Stimulated activated CD8-positive, alpha-beta memory T cell treated with anti-CD3 and anti-CD28 coated beads, Interleukin-7, amount 100 ng/mL, for 4 hours (primary cell): ENCODE results near the gene DPH2.

Source experiments
- DNase-seq, 2 donors: peaks; one replicate each; pipeline ENCODE4 v3.0.0-alpha.2; 2020; ENCODE audit warnings: low read depth in 2 of 2

Gene DPH2, protein sequence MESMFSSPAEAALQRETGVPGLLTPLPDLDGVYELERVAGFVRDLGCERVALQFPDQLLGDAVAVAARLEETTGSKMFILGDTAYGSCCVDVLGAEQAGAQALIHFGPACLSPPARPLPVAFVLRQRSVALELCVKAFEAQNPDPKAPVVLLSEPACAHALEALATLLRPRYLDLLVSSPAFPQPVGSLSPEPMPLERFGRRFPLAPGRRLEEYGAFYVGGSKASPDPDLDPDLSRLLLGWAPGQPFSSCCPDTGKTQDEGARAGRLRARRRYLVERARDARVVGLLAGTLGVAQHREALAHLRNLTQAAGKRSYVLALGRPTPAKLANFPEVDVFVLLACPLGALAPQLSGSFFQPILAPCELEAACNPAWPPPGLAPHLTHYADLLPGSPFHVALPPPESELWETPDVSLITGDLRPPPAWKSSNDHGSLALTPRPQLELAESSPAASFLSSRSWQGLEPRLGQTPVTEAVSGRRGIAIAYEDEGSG

DNA sequence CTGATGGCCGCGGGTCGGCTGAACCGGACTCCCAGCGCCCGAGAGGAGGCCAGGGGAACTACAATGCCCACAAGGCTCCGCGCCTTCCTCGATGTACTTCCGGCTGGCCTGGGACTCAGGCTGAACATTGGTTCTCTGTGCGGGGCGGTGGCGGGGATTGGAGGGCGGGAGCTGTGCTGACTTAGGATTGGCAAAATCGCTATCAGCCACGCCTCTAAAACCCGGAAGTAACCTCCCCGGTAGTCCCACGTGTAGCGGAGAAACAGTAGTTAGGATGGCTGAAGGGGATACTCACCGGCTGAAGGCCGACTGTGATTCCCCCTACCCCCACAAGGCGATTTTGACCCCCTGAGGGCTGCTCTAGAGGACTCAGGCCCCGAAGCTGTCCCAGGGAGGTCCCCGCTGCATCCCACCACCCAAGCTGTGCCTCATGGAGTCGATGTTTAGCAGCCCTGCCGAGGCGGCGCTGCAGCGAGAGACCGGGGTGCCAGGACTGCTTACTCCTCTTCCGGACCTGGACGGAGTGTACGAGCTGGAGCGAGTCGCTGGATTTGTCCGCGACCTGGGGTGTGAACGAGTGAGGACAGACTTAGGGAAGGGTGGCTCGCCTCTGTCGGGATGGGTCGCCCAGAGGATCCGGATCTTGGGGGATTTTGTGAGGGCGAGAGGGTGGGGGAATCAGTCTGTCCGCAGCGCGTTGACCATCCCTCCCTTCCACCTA lies at the start of gene DPH2:
TSS of gene DPH2 (plus strand) at position 265 of the 721 bp plus-strand sequence. CDS start at position 431, 166 bp downstream.
- peak; percentile 95 for DNase-seq

DNA sequence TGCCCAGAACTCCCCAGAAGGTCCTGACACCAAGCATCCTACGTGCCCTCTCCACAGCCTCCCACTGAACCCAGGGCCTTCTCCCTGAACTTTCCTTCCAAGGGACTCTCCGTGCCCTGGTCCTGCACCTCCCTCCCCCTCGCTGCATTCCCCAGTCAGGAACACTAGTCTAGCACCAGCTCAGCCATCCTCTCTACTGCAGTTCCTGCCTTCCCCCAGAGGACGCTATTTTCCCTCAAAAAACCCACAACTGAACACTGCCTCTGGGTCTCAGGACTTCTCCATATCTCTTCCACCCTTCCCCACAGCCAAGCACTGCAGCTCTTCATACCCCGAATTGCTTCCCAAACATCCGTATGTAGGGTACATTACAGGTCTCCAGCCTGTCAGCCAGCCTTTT lies 48.8 kb upstream of the DPH2 start:
- no peak for DNase-seq

DNA sequence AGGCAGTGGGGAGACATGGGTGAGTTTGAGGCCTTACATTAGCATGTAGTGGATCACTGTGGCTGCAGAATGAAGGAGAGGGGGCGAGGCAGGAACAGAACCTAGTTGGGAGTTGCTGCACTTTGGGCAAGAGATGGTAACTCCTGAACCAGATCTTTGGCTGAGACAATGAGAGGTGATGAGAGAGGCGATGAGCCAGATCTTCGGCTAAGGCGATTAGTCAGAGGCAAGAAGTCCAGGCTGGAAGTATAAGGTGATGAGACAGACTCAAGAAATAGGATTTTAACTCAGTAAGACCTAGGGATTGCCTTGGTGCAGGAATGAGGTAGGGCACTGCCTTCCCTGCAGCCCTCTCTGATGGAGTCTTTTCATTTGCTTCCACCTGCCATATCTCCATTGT lies 45.3 kb upstream of the DPH2 start:
- DNase-seq = no peak

DNA sequence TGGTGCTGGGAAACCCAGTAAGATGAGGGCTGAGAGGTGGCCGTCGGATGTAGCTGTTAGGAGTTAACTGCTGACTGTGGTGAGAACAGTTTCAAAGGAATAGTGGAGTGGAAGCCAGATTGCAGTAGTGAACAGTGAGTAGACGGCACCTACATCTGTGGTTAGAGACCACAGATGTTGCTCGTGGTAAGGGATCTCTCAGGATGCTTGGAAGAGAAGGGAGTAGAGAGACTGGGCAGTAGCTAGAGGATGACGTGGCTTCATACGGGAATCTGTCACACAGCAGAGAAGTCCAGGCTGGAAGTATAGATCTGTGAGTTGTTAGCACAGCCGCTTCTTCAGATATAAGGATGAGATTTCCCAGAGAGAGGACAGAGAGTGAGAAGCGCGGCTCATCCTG lies 44.0 kb upstream of the DPH2 start:
- no peak for DNase-seq

DNA sequence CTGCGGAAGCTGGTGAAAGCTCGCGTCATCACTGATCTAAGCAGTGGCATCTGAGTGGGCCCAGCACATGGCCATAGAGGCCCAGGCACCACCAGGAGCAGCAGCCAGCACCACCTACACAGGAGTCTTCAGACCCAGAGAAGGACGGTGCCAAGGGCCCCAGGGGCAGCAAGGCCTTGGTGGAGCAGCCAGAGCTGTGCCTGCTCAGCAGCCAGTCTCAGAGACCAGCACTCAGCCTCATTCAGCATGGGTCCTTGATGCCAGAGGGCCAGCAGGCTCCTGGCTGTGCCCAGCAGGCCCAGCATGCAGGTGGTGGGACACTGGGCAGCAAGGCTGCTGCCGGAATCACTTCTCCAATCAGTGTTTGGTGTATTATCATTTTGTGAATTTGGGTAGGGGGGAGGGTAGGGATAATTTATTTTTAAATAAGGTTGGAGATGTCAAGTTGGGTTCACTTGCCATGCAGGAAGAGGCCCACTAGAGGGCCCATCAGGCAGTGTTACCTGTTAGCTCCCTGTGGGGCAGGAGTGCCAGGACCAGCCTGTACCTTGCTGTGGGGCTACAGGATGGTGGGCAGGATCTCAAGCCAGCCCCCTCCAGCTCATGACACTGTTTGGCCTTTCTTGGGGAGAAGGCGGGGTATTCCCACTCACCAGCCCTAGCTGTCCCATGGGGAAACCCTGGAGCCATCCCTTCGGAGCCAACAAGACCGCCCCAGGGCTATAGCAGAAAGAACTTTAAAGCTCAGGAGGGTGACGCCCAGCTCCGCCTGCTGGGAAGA lies 39.5 kb upstream of the DPH2 start:
- no peak for DNase-seq

DNA sequence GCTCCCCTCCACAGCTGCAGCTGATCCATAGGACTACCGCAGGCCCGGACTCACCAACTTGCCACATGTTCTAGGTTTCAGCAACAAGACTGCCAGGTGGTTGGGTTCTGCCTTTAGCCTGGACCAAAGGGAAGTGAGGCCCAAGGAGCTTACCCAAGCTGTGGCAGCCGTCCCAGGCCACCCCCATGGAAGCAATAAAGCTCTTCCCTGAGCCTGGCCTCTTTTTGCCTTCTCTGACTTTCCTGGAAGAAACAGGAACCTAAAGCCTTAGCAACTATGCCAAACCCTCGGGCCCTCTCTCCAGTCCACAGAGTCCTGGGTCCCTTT lies 38.9 kb upstream of the DPH2 start:
- DNase-seq = no peak

DNA sequence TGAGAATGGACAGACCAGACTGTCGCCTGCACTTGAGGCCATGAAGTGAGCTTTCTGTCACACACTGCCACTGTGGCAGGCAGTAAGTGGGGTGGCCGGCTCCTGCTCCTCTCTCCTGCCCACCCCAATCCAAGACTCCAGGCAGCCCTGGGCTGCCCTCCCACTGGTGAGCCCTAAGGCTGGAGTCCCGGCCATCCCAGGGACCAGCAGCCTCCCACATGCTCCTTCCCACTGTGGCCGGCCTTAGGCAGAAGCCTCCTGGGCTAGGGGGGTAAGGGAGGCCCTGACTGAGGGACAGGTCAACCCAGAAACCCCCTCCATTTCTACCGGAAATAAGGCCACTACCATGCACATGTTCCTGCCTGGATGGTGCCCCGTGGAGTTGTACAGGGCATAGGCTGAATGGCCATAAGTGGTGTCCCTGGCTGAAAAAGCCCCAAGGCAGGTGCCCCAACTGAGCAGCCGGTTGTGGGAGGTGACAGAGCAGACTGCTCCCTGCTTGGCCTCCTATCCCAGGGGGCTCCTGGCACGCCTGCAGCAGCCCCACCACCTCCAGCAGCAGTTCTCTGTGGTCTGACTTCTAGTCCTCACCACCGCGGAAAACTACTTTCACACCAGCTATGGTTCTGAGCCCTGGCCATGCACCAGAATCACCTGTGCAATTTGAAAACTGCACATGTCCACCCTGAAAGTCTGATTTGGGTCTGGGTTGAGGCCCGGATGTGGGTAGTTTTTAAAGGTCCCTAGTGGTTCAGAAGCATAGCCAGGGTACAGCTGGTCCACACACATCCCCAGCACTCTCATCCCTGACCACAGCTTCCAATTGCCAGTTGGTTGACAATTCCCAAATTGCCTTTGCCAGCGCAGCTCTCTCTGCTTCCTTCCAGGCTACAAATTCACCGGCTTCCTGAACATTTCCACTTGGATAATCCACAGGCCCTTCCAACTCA lies 37.8 kb upstream of the DPH2 start:
- no peak for DNase-seq

DNA sequence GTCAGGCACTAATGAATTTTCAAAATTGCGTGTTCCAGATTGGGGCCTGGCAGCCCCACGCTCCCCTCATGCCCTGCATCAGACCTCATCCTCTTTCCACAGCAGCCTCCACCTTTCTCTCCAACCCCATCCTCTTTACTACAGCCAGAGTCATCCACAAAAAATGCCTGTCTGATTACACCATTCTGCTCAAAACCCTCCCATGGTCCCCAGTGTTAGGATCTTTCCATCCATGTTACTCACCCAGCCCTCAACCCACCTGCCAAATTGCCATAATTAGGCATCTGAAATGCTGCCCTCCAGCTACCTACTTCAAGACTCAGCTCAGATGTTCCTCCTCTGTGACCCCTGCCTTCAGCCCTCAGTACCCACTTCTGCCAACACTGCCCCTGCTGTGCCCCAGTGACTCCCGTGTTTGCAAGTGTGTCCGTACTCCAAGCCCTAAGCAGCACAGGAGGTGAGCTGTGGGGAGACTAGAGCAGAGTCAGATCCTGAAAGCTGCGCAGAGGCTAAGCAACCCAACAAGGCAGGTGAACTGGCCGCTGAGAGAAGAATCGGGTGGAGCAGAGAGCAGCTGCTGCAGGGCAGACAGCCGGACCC lies 36.9 kb upstream of the DPH2 start:
- no peak for DNase-seq

DNA sequence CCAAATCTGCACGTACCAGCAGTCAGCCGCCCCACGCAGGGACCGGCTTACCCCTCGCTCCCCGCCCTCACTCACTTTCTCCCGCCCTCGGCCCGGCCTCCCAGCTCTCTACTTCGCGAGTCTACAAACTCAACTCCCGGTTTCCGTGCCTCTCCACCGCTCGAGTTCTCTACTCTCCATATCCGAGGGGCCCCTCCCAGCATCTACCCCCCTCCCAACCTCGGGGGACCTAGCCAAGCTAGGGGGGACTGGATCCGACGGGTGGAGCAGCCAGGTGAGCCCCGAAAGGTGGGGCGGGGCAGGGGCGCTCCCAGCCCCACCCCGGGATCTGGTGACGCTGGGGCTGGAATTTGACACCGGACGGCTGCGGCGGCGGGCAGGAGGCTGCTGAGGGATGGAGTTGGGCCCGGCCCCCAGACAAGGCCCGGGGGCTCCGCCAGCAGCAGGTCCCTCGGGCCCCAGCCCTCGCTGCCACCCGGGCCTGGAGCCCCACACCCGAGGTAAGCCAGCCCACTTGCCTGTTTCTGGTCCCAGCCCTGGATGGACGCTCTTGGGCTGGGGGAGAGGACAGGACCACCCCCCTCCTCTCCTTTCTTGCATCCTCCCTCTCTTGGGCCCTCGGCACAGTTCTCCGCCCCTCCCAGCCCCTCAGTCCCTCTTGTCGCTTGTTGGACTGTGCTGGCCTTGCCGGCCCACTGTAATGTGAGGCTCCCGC lies 36.3 kb upstream of the DPH2 start, which contains the start of gene ARTN:
TSS of gene ARTN (plus strand) at position 416 of the 715 bp plus-strand sequence. CDS start 1,856 bp downstream, outside the sequence.
- DNase-seq = no peak

DNA sequence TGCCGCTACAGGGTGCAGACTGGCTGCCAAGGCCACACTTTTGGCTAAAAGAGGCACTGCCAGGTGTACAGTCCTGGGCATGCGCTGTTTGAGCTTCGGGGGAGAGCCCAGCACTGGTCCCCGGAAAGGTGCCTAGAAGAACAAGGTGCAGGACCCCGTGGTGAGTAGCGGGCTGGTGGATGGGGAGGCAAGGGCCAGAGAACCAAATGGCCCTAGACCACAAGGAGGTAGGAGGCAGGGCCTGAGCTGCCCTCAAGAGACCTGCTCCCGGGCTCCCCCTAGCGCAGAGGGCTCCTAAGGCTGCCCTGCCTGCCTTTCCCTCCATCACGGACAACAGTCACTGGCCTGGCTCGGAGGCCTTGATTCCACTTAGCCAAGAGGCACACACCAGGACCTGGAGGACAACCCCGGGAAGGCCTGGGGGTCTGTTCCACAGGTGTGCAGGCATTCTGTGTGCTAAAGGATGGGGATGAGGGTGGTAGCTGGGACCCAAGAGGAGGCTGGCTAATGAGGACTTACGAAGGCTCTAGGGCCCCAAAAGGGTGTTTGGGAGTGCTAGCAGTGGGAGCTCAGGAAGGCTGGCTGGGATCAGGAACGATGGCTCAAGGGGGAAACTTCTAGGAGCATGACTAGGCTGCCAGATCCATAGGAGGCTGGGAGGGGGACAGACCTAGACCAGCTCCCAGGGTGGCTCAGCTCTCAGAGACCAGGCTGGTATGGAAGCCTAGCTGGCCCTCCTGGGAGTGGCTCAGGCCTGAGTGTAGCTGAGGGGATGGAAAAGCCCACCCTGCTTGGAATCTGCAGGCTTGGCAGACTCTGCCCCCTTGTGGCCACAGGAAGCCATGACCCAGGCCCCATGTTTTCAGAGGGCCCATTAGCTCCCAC lies 35.5 kb upstream of the DPH2 start:
- DNase-seq = peak; percentile 14 to 20

DNA sequence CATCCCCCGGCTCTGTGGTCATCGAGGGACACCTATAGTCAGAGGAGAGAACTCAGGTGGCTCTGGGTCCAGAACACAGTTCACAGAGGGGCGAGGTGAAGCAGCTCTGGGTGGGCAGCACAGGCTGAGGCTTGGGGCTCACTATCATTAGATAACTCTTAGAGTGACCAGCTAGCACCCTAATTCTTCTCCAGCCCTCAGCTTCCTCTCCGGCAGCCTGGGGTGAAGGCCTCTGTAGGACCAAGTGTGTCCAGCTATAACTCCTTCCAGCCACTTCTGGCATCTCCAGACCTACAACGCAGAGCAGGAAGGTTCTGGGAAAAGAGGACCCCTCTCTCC lies 34.9 kb upstream of the DPH2 start:
- DNase-seq = no peak

DNA sequence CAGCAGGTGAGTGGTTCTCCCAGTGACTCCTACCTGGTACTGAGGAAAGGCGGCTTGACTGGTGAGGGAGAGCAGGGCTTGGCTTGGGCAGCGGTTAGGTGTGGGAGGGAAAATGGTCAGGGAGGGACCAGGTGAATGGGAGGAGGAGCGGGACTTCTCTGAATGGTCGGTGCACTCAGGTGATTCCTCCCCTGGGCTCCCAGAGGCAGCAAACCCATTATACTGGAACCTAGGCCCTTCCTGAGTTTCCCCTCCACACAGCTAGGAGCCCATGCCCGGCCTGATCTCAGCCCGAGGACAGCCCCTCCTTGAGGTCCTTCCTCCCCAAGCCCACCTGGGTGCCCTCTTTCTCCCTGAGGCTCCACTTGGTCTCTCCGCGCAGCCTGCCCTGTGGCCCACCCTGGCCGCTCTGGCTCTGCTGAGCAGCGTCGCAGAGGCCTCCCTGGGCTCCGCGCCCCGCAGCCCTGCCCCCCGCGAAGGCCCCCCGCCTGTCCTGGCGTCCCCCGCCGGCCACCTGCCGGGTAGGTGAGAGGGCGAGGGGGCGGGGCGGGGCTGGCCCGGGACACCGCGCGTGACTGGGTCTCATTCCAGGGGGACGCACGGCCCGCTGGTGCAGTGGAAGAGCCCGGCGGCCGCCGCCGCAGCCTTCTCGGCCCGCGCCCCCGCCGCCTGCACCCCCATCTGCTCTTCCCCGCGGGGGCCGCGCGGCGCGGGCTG lies 33.9 kb upstream of the DPH2 start:
- DNase-seq = no peak

DNA sequence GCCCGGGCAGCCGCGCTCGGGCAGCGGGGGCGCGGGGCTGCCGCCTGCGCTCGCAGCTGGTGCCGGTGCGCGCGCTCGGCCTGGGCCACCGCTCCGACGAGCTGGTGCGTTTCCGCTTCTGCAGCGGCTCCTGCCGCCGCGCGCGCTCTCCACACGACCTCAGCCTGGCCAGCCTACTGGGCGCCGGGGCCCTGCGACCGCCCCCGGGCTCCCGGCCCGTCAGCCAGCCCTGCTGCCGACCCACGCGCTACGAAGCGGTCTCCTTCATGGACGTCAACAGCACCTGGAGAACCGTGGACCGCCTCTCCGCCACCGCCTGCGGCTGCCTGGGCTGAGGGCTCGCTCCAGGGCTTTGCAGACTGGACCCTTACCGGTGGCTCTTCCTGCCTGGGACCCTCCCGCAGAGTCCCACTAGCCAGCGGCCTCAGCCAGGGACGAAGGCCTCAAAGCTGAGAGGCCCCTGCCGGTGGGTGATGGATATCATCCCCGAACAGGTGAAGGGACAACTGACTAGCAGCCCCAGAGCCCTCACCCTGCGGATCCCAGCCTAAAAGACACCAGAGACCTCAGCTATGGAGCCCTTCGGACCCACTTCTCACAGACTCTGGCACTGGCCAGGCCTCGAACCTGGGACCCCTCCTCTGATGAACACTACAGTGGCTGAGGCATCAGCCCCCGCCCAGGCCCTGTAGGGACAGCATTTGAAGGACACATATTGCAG lies 33.2 kb upstream of the DPH2 start:
- no peak for DNase-seq

DNA sequence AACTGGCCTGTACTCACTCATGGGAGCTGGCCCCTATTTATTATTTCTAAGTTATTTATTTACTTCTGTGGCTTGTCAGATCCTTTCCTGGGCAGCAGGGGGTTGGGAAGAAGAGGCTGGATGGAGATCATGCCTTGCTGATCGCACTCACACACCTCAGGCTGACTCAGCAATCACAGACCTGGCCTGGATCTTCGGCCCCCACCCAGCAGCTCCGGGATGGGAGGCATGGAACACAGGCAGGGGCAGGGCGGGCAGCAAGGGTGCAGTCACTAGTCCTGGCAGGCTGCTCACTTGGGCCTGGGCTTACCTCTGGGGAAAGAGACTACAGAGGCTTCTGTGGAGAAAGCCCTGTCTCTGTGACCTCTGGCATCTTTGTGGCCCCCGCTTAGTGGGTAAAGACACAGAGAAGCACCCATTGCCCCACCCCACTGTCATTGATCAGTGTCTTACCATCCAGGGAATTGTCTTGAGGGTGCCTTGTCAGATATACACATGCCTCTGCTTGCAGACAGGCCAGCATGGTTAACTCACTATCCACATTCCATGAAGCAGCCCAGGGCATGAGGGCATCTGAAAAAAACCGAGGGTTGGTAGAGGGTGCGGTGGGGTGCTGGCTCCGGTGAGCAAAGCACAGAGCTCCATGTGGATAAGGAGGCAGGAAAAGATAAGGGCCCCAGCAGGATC lies 32.5 kb upstream of the DPH2 start:
- DNase-seq = no peak

DNA sequence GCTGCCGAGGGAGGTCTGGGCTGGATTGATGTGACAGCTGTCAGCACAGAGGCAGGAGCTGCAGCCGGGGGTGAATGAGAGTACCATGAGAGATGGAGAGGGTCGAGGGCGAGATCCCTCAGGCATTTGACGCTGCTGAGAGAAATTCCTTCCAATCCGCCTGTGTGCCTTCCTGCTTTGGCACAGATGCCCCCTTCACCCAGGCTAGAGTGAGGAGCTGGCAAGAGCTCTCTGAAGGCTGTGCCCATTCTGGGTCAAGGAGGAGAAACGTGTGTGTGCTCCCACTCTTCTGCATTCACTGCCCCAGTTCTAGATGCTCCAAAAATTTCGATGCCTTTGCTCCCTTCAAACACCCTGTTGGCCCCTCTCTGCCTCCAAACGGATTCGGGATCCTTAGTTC lies 31.4 kb upstream of the DPH2 start:
- no peak for DNase-seq

DNA sequence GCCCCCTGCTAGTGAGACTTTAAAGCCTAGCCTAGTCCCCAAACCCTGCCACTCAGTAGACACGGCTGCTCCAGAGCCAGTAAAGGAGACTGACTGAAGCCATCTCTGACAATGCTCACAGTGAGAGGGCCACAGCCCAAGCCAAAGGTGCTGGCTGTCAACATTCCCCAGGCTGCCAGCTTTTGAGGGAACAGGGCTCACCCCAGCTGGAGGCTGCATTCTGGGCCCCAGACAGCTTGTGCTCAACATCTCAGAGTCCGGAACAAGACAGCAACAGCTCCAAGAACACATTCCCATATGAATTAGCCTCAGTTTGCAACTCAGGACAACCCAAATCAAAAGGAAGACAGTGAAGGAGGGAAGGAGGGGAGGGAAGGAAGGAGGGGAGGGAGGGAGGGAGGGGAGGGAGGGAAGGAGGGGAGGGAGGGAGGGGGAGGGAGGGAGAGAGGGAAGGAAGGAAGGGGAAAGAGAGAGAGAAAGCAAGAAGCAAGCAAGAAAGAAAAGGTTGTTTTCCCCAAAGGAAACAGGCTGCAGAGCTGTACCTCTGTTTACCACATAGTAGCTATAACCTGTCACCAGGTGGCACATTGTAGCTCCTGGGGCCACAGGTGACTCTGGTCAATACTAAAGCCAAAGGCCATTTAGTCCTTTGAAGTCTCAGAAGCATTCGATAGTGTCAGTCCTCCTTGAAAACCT lies 30.8 kb upstream of the DPH2 start:
- DNase-seq = no peak

DNA sequence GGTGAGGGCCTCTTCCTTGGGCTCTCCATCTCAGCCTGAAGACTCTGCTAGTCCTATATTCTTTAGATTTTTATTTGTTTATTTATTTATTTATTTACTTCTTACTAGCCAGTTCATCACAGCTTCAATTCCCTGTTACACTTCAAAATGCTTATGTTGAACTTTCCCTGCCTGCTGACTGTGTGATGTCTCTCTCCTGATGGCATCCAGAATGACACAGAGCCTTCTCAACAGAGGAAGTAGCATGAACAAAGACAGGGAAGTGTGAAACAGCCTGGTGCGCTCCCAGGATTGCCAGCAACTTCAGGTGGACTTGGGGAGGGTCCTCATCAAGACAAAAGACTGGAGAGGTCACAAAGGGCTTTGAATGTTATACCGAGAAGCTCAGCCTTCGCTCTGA lies 27.4 kb upstream of the DPH2 start:
- no peak for DNase-seq
